DOHH2 (cell line): ENCODE data around the gene C19orf47.

Experiments used
- CTCF ChIP-seq: fragments of 200-600 bp; sonication (generic); IDR thresholded peaks from one replicate; pipeline ENCODE4 v1.5.1; 2014; ENCODE audit warnings: antibody characterized with exemption, mild to moderate bottlenecking, low read depth, low read length; ENCODE audit not compliant: poor library complexity, severe bottlenecking
- EZH2phosphoT487 ChIP-seq: fragments of 200-600 bp; sonication (generic); IDR thresholded peaks from 2 replicates; pipeline ENCODE4 v1.6.1; 2017; ENCODE audit warnings: borderline replicate concordance, mild to moderate bottlenecking, antibody characterized with exemption, low read length, moderate library complexity, mixed read lengths

GRCh38 chr19:40336601-40336900, 11.6 kb downstream of the C19orf47 start:
- TF ChIP-seq CTCF, result no peak
- TF ChIP-seq EZH2phosphoT487, result no peak
